Keratinocyte (primary cell): ENCODE data around the gene TNIP2.

ENCODE experiments used
- CTCF ChIP-seq, 3 experiments: IDR thresholded peaks in 1 of 3; conservative IDR thresholded peaks in 1 of 3; optimal IDR thresholded peaks in 1 of 3; 2 replicates in 2 of 3; 3 replicates in 1 of 3; pipeline versions ENCODE3 to v1.5.1; 2011; ENCODE audit warnings: low read length in 3 of 3, mild to moderate bottlenecking in 3 of 3, moderate library complexity in 2 of 3, control low read depth in 1 of 3, inconsistent platforms in 1 of 3; ENCODE audit not compliant: insufficient read depth in 2 of 3; ENCODE audit errors: extremely low read depth in 1 of 3
- EZH2 ChIP-seq: IDR thresholded peaks from one replicate; pipeline ENCODE4 v1.6.1; 2012; ENCODE audit warnings: inconsistent platforms, mild to moderate bottlenecking, low read length, moderate library complexity

GRCh38 chr4:2696423-2696822 lies 59.7 kb downstream of the TNIP2 start:
- TF ChIP-seq CTCF (optimal IDR thresholded peaks at IDR 0.05 in 1 of 3, IDR thresholded peaks at IDR 0.05 in 1 of 3, conservative IDR thresholded peaks at IDR 0.05 in 1 of 3; ENCODE audit: extremely low read depth in 1 of 3, insufficient read depth in 2 of 3, low read length in 3 of 3) (no peak), EZH2 (no peak)
